Renal pelvis (tissue), 4 donors: Measurements from ENCODE around the gene HS3ST6. TPM values are rescaled to one million over a fixed set of nuclear protein-coding genes. Genes with fewer than 3 reads are reported as not detected.
"Not testable (repeated sequence)": the region's sequence is repeated elsewhere in the genome, so short reads cannot be mapped to it uniquely, and the experiment has no call there.

Source experiments
- DNase-seq: peaks from one replicate; pipeline ENCODE4 v3.0.0-alpha.2; 2013
- polyA plus RNA-seq, 3 donors: library from polyadenylated mRNA; unstranded; fragments of 120-200 nt; gene quantifications; one replicate each; pipeline ENCODE4 v1.2.1, GENCODE V29; 2013; ENCODE audit not compliant: insufficient read length in 3 of 3

The HS3ST6 gene
- polyA plus RNA-seq, 3 donors: 0.13 to 0.41 (median 0.37) TPM

GRCh38 chr16:1908983-1909382 is 9.2 kb downstream of the HS3ST6 start:
- no peak for DNase-seq

GRCh38 chr16:1908184-1908583 is 10.0 kb downstream of the HS3ST6 start:
- no peak for DNase-seq

GRCh38 chr16:1907226-1907860 is 10.9 kb downstream of the HS3ST6 start:
- no peak for DNase-seq

- DNase-seq: no peak
These were observed 11.4 kb downstream of the HS3ST6 start for GRCh38 chr16:1906846-1907165.

GRCh38 chr16:1906055-1906845 is 12.0 kb downstream of the HS3ST6 start:
- DNase-seq: no peak

GRCh38 chr16:1903845-1904840 is 14.1 kb downstream of the HS3ST6 start:
- DNase-seq: no peak

- DNase-seq: no peak
These were observed 15.0 kb downstream of the HS3ST6 start for GRCh38 chr16:1903220-1903574.

- DNase-seq: no peak
These were observed 15.5 kb downstream of the HS3ST6 start for GRCh38 chr16:1902547-1903219.

- no peak for DNase-seq
These were observed 17.8 kb downstream of the HS3ST6 start for GRCh38 chr16:1900452-1900774.

GRCh38 chr16:1899641-1900451 is 18.4 kb downstream of the HS3ST6 start:
- no peak for DNase-seq

GRCh38 chr16:1897692-1898091 is 20.5 kb downstream of the HS3ST6 start:
- not testable (repeated sequence) for DNase-seq

GRCh38 chr16:1895949-1896675 is 22.1 kb downstream of the HS3ST6 start:
- DNase-seq: no peak

- no peak for DNase-seq
These were observed 23.1 kb downstream of the HS3ST6 start for GRCh38 chr16:1895068-1895467.

GRCh38 chr16:1890708-1891050 is 27.5 kb downstream of the HS3ST6 start:
- DNase-seq: no peak

GRCh38 chr16:1890024-1890707 is 28.0 kb downstream of the HS3ST6 start:
- DNase-seq: no peak

GRCh38 chr16:1887711-1888354 is 30.4 kb downstream of the HS3ST6 start:
- DNase-seq: no peak

- DNase-seq: no peak
These were observed 33.3 kb downstream of the HS3ST6 start for GRCh38 chr16:1884889-1885288.

GRCh38 chr16:1884155-1884760 is 34.0 kb downstream of the HS3ST6 start:
- DNase-seq: no peak

- not testable (repeated sequence) for DNase-seq
These were observed 37.0 kb downstream of the HS3ST6 start for GRCh38 chr16:1881172-1881571.
